H9 (cell line): Measurements from ENCODE around the gene LAMC3. TPM values are rescaled to one million over a fixed set of nuclear protein-coding genes. Genes with fewer than 3 reads are reported as not detected.

Experiments used
- DNase-seq: peaks from one replicate; pipeline ENCODE4 v3.0.0-alpha.2; 2017
- H2AFZ ChIP-seq: one replicate; pipeline ENCODE4 v1.6.1; 2013; ENCODE audit warnings: mild to moderate bottlenecking, low read length, control low read depth, moderate library complexity
- H2AK5ac ChIP-seq: 2 replicates; pipeline ENCODE4 v1.6.1; 2013; ENCODE audit warnings: low read length, control low read depth, mixed read lengths; ENCODE audit not compliant: insufficient read length
- H2BK120ac ChIP-seq: one replicate; pipeline ENCODE4 v1.6.1; 2013; ENCODE audit warnings: low read depth, mild to moderate bottlenecking, low read length, control low read depth, inconsistent platforms; ENCODE audit not compliant: poor library complexity, severe bottlenecking
- H2BK12ac ChIP-seq: 2 replicates; pipeline ENCODE4 v1.6.1; 2013; ENCODE audit warnings: low read length, control low read depth, mixed read lengths, low read depth; ENCODE audit not compliant: insufficient read length
- H2BK15ac ChIP-seq: 2 replicates; pipeline ENCODE4 v1.6.1; 2013; ENCODE audit warnings: low read depth, low read length, control low read depth
- H2BK20ac ChIP-seq: one replicate; pipeline ENCODE4 v1.6.1; 2013; ENCODE audit warnings: low read depth, mild to moderate bottlenecking, low read length, control low read depth, inconsistent platforms; ENCODE audit not compliant: poor library complexity, severe bottlenecking
- H2BK5ac ChIP-seq: 2 replicates; pipeline ENCODE4 v1.6.1; 2013; ENCODE audit warnings: low read length, control low read depth, mixed read lengths; ENCODE audit not compliant: insufficient read length
- H3K14ac ChIP-seq: 2 replicates; pipeline ENCODE4 v1.6.1; 2013; ENCODE audit warnings: low read length, control low read depth; ENCODE audit not compliant: insufficient read depth
- H3K18ac ChIP-seq: 2 replicates; pipeline ENCODE4 v1.6.1; 2013; ENCODE audit warnings: low read depth, mild to moderate bottlenecking, mixed read lengths, low read length, control low read depth; ENCODE audit not compliant: insufficient read length
- H3K23ac ChIP-seq: 2 replicates; pipeline ENCODE4 v1.6.1; 2013; ENCODE audit warnings: low read length, control low read depth, mixed read lengths, low read depth; ENCODE audit not compliant: insufficient read length
- H3K23me2 ChIP-seq: 2 replicates; pipeline ENCODE4 v1.6.1; 2013; ENCODE audit warnings: low read depth, mild to moderate bottlenecking, mixed read lengths, low read length, control low read depth; ENCODE audit not compliant: insufficient read length, poor library complexity, severe bottlenecking
- H3K27ac ChIP-seq: 2 replicates; pipeline ENCODE4 v1.5.1; 2013; ENCODE audit warnings: low read length, control low read depth, mixed read lengths, low read depth; ENCODE audit not compliant: insufficient read length
- H3K27me3 ChIP-seq: 2 replicates; pipeline ENCODE4 v1.6.1; 2013; ENCODE audit warnings: low read length, control low read depth, inconsistent platforms; ENCODE audit not compliant: insufficient read depth
- H3K4ac ChIP-seq: 2 replicates; pipeline ENCODE4 v1.6.1; 2013; ENCODE audit warnings: low read depth, mild to moderate bottlenecking, control low read depth, inconsistent platforms, low read length, moderate library complexity
- H3K4me1 ChIP-seq: 2 replicates; pipeline ENCODE4 v1.6.1; 2013; ENCODE audit warnings: low read length, control low read depth, inconsistent platforms; ENCODE audit not compliant: insufficient read depth
- H3K4me2 ChIP-seq: 2 replicates; pipeline ENCODE4 v1.6.1; 2013; ENCODE audit warnings: low read length, control low read depth, mixed read lengths; ENCODE audit not compliant: insufficient read length, insufficient read depth
- H3K56ac ChIP-seq: 2 replicates; pipeline ENCODE4 v1.6.1; 2013; ENCODE audit warnings: low read depth, mild to moderate bottlenecking, mixed read lengths, low read length, control low read depth; ENCODE audit not compliant: insufficient read length
- H3K79me1 ChIP-seq: 2 replicates; pipeline ENCODE4 v1.6.1; 2013; ENCODE audit warnings: low read depth, mild to moderate bottlenecking, moderate library complexity, low read length, control low read depth, inconsistent platforms; ENCODE audit not compliant: insufficient read depth, poor library complexity, severe bottlenecking
- H3K79me2 ChIP-seq: 2 replicates; pipeline ENCODE4 v1.6.1; 2013; ENCODE audit warnings: low read length, control low read depth, inconsistent platforms; ENCODE audit not compliant: insufficient read depth
- H3K9ac ChIP-seq: 2 replicates; pipeline ENCODE4 v1.6.1; 2013; ENCODE audit warnings: low read length, control low read depth, mixed read lengths; ENCODE audit not compliant: insufficient read length; ENCODE audit errors: extremely low read depth
- H3K9me3 ChIP-seq: one replicate; pipeline ENCODE4 v1.6.1; 2013; ENCODE audit warnings: low read depth, low read length, inconsistent platforms; ENCODE audit not compliant: control insufficient read depth
- H3T11ph ChIP-seq: one replicate; pipeline ENCODE4 v1.6.1; 2013; ENCODE audit warnings: mild to moderate bottlenecking, low read length, control low read depth, inconsistent platforms
- H4K20me1 ChIP-seq: one replicate; pipeline ENCODE4 v1.6.1; 2013; ENCODE audit not compliant: control insufficient read depth, insufficient read length, insufficient read depth
- H4K5ac ChIP-seq: 2 replicates; pipeline ENCODE4 v1.6.1; 2013; ENCODE audit warnings: low read depth, mild to moderate bottlenecking, mixed read lengths, low read length, control low read depth; ENCODE audit not compliant: insufficient read length
- H4K8ac ChIP-seq: replicated peaks from 2 replicates; pipeline ENCODE4 v1.6.1; 2013; ENCODE audit warnings: low read length, control low read depth, mixed read lengths, low read depth; ENCODE audit not compliant: insufficient read length
- H4K91ac ChIP-seq: 2 replicates; pipeline ENCODE4 v1.6.1; 2013; ENCODE audit warnings: low read depth, mild to moderate bottlenecking, moderate library complexity, mixed read lengths, low read length, control low read depth; ENCODE audit not compliant: insufficient read length
- H3K27ac Mint-ChIP-seq, 3 experiments: 2 replicates in 2 of 3; 3 replicates in 1 of 3; pipeline ENCODE4 v1.8.0; 2020 to 2021; ENCODE audit warnings: mixed read lengths in 3 of 3, mild to moderate bottlenecking in 1 of 3, moderate library complexity in 1 of 3
- H3K27me3 Mint-ChIP-seq: 2 replicates; pipeline ENCODE4 v1.8.0; 2021; ENCODE audit warnings: low read depth, mild to moderate bottlenecking, moderate library complexity, mixed read lengths
- H3K36me3 Mint-ChIP-seq, 3 experiments: 2 replicates in 2 of 3; 3 replicates in 1 of 3; pipeline ENCODE4 v1.8.0; 2020 to 2021; ENCODE audit warnings: low read depth in 3 of 3, mixed read lengths in 3 of 3; ENCODE audit not compliant: insufficient read depth in 1 of 3
- H3K4me1 Mint-ChIP-seq, 2 experiments: 2 replicates each; pipeline ENCODE4 v1.8.0; 2020; ENCODE audit warnings: mixed read lengths in 2 of 2
- H3K4me3 Mint-ChIP-seq, 2 experiments: 2 replicates in 1 of 2; 3 replicates in 1 of 2; pipeline ENCODE4 v1.8.0; 2020 to 2021; ENCODE audit warnings: mild to moderate bottlenecking in 2 of 2, mixed read lengths in 2 of 2, moderate library complexity in 1 of 2
- H3K9me3 Mint-ChIP-seq, 2 experiments: 2 replicates in 1 of 2; 3 replicates in 1 of 2; pipeline ENCODE4 v1.8.0; 2020; ENCODE audit warnings: mild to moderate bottlenecking in 2 of 2, mixed read lengths in 2 of 2, moderate library complexity in 1 of 2
- WGBS: extraction: QIAGEN DNeasy Blood & Tissue Kit; methylation state at CpG from one replicate; pipeline ENCODE4 v1.1.7; 2013; ENCODE audit warnings: missing lambda C conversion rate, low lambda C conversion rate, mixed read lengths; ENCODE audit not compliant: insufficient read length; ENCODE audit errors: extremely low coverage; 5-methylcytosine and 5-hydroxymethylcytosine counted together
- total RNA-seq: library from RNA; stranded (reverse); gene quantifications from 2 replicates; pipeline ENCODE4 v1.2.1, GENCODE V29; 2021
- TF ChIP-seq, protein P1 (sequence below): fragments of 200-600 bp; sonication (generic); conservative IDR thresholded peaks from 3 replicates; pipeline ENCODE4 v1.8.0; 2021; ENCODE audit warnings: antibody characterized with exemption, mild to moderate bottlenecking

The LAMC3 gene
- total RNA-seq, 1 experiment from 2014 or later, result 21.7 TPM

DNA sequence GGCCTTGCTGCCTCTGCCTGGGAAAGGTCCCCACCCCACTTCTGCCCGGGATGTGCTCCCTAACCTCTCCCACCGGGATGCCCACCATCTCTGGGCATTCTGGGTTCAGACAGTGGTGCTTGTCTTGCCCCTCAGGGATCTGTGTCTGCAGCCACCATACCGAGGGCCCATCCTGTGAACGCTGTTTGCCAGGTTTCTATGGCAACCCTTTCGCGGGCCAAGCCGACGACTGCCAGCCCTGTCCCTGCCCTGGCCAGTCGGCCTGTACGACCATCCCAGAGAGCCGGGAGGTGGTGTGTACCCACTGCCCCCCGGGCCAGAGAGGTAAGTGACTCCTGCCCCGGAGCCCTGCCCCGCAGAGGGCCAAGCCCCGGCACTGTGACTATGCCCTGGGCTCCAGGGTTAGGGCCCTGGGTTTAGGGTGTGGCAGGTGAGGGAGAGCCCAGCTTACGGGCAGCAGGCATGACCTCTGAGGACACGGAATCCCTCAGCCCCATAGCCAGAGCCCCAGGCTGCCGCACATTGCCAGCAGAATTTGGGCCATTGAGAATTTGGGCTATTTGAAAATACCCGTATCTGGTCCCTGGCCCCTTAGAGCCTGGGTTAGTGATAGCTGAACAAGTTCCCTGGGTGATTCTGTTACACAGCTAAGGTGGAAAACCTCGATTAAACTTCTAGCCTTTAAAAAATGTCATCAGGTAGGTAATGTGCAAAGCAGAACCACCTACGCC, 52.1 kb downstream of the LAMC3 start:
- H3K27me3 Mint-ChIP-seq, result no peaks in the 10 kb centered on the region
- Histone ChIP-seq H2AFZ (no peak overlapping the region), H2AK5ac (no peak overlapping the region), H4K20me1 (no peaks in the 10 kb centered on the region), H3K27ac (no peak overlapping the region), H4K5ac (no peak overlapping the region), H3K79me2 (no peaks in the 10 kb centered on the region), H3K4me2 (no peak overlapping the region), H3K27me3 (no peaks in the 10 kb centered on the region), H2BK20ac (no peak overlapping the region), H3K23me2 (no peaks in the 10 kb centered on the region), H2BK120ac (no peak overlapping the region), H4K91ac (no peak overlapping the region), H3K9me3 (no peaks in the 10 kb centered on the region), H2BK12ac (no peak overlapping the region), H3K14ac (no peak overlapping the region), H3K4ac (no peak overlapping the region), H3K79me1 (no peaks in the 10 kb centered on the region), H3K56ac (no peak overlapping the region), H3K9ac (no peak overlapping the region), H2BK5ac (no peak overlapping the region), H3K4me1 (no peaks in the 10 kb centered on the region), H2BK15ac (no peak overlapping the region), H4K8ac (no peak overlapping the region), H3K23ac (no peak overlapping the region), H3K18ac (no peak overlapping the region), H3T11ph (no peak overlapping the region)
- no peak overlapping the region for H3K4me3 Mint-ChIP-seq
- H3K27ac Mint-ChIP-seq, result no peak overlapping the region
- TF ChIP-seq, protein P1, sequence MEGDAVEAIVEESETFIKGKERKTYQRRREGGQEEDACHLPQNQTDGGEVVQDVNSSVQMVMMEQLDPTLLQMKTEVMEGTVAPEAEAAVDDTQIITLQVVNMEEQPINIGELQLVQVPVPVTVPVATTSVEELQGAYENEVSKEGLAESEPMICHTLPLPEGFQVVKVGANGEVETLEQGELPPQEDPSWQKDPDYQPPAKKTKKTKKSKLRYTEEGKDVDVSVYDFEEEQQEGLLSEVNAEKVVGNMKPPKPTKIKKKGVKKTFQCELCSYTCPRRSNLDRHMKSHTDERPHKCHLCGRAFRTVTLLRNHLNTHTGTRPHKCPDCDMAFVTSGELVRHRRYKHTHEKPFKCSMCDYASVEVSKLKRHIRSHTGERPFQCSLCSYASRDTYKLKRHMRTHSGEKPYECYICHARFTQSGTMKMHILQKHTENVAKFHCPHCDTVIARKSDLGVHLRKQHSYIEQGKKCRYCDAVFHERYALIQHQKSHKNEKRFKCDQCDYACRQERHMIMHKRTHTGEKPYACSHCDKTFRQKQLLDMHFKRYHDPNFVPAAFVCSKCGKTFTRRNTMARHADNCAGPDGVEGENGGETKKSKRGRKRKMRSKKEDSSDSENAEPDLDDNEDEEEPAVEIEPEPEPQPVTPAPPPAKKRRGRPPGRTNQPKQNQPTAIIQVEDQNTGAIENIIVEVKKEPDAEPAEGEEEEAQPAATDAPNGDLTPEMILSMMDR, result no peak
- DNase-seq, result no peak
- H3K9me3 Mint-ChIP-seq, result no peaks in the 10 kb centered on the region
- no peaks in the 10 kb centered on the region for H3K4me1 Mint-ChIP-seq
- peaks cover 0 to 8% (median 3%) of the 10 kb centered on the region in 3 experiments; a peak in 2 of 7 replicates for H3K36me3 Mint-ChIP-seq
- no CpG with 5 or more reads among the region's 21 CpGs for WGBS
